Measurements from ENCODE around the gene EPHA7. TPM values are rescaled to one million over a fixed set of nuclear protein-coding genes. Genes with fewer than 3 reads are reported as not detected.

Gene EPHA7
- total RNA-seq, 1 experiment from 2014 or later: not detected

- no peak overlapping the region for H3K27ac Mint-ChIP-seq (ENCODE audit: unreplicated experiment)
- ChIA-PET CTCF (no interaction called here), POLR2A (no interaction called here)
- H3K4me3 Mint-ChIP-seq (ENCODE audit: unreplicated experiment): no peak overlapping the region
- H3K4me1 Mint-ChIP-seq (ENCODE audit: low read depth, unreplicated experiment): peaks cover 4% of the 10 kb centered on the region
- Histone ChIP-seq H3K27me3 (replicated peaks; ENCODE audit: control insufficient read depth, insufficient read depth, low read length) (no peaks in the 10 kb centered on the region; the same call in 1 of the 2 replicates), H3K9me3 (no peaks in the 10 kb centered on the region), H3K36me3 (ENCODE audit: control insufficient read depth, insufficient read depth, low read length) (no peaks in the 10 kb centered on the region), H3K4me1 (no peaks in the 10 kb centered on the region; the same call in 1 of the 2 replicates), H3K4me3 (ENCODE audit: low read depth, low read length) (no peak overlapping the region)
- BruUV-seq (replicated peaks): no TSS peak
- H3K27me3 Mint-ChIP-seq (ENCODE audit: insufficient read depth, unreplicated experiment): peaks cover 6% of the 10 kb centered on the region
- intact Hi-C loops (cut with micrococcal nuclease; ENCODE audit: unreplicated experiment): no loop called here
- TF ChIP-seq CTCF (IDR thresholded peaks at IDR 0.05; ENCODE audit: insufficient read depth in 1 of 2, low read depth in 1 of 2, low read length in 1 of 2, severe bottlenecking in 1 of 2, unreplicated experiment in 1 of 2): no peak
- H3K36me3 Mint-ChIP-seq (ENCODE audit: insufficient read depth, unreplicated experiment): no peaks in the 10 kb centered on the region
- H3K9me3 Mint-ChIP-seq (ENCODE audit: unreplicated experiment): no peaks in the 10 kb centered on the region
- DNase-seq: no peak
Observed at GRCh38 chr6:93412452-93412851, 6.9 kb downstream of the EPHA7 start.

GRCh38 chr6:93407186-93407585 lies 12.2 kb downstream of the EPHA7 start:
- DNase-seq: no peak
- no peaks in the 10 kb centered on the region for H3K9me3 ChIP-seq
- intact Hi-C loops (cut with micrococcal nuclease; ENCODE audit: unreplicated experiment): no loop called here
- Mint-ChIP-seq H3K27ac (ENCODE audit: unreplicated experiment) (no peak overlapping the region), H3K27me3 (ENCODE audit: insufficient read depth, unreplicated experiment) (no peaks in the 10 kb centered on the region), H3K36me3 (ENCODE audit: insufficient read depth, unreplicated experiment) (no peaks in the 10 kb centered on the region), H3K9me3 (ENCODE audit: unreplicated experiment) (no peaks in the 10 kb centered on the region), H3K4me3 (ENCODE audit: unreplicated experiment) (no peak overlapping the region), H3K4me1 (ENCODE audit: low read depth, unreplicated experiment) (no peaks in the 10 kb centered on the region)
- TF ChIP-seq CTCF (IDR thresholded peaks at IDR 0.05; ENCODE audit: insufficient read depth in 1 of 2, low read depth in 1 of 2, low read length in 1 of 2, severe bottlenecking in 1 of 2, unreplicated experiment in 1 of 2): no peak
- CTCF ChIA-PET: no interaction called here
- BruUV-seq (replicated peaks): no TSS peak
- H3K27me3 ChIP-seq (replicated peaks; ENCODE audit: control insufficient read depth, insufficient read depth, low read length): no peaks in the 10 kb centered on the region
- no peaks in the 10 kb centered on the region for H3K4me1 ChIP-seq
- POLR2A ChIA-PET: no interaction called here
- no peaks in the 10 kb centered on the region for H3K36me3 ChIP-seq (ENCODE audit: control insufficient read depth, insufficient read depth, low read length)
- H3K4me3 ChIP-seq (ENCODE audit: low read depth, low read length): no peak overlapping the region

GRCh38 chr6:93403390-93403789 lies 16.0 kb downstream of the EPHA7 start:
- no peaks in the 10 kb centered on the region for H3K36me3 ChIP-seq (ENCODE audit: control insufficient read depth, insufficient read depth, low read length)
- H3K4me3 ChIP-seq (ENCODE audit: low read depth, low read length): no peak overlapping the region
- H3K9me3 Mint-ChIP-seq (ENCODE audit: unreplicated experiment): no peaks in the 10 kb centered on the region
- H3K4me3 Mint-ChIP-seq (ENCODE audit: unreplicated experiment): no peak overlapping the region
- H3K4me1 Mint-ChIP-seq (ENCODE audit: low read depth, unreplicated experiment): no peaks in the 10 kb centered on the region
- no TSS peak for BruUV-seq (replicated peaks)
- no peaks in the 10 kb centered on the region for H3K9me3 ChIP-seq
- no peak for TF ChIP-seq CTCF (IDR thresholded peaks at IDR 0.05; ENCODE audit: insufficient read depth in 1 of 2, low read depth in 1 of 2, low read length in 1 of 2, severe bottlenecking in 1 of 2, unreplicated experiment in 1 of 2)
- H3K4me1 ChIP-seq: no peaks in the 10 kb centered on the region
- no peak overlapping the region for H3K27ac Mint-ChIP-seq (ENCODE audit: unreplicated experiment)
- no peaks in the 10 kb centered on the region for H3K27me3 ChIP-seq (replicated peaks; ENCODE audit: control insufficient read depth, insufficient read depth, low read length)
- DNase-seq: no peak
- ChIA-PET CTCF (no interaction called here), POLR2A (no interaction called here)
- no peaks in the 10 kb centered on the region for H3K36me3 Mint-ChIP-seq (ENCODE audit: insufficient read depth, unreplicated experiment)
- intact Hi-C loops (cut with micrococcal nuclease; ENCODE audit: unreplicated experiment): no loop called here
- H3K27me3 Mint-ChIP-seq (ENCODE audit: insufficient read depth, unreplicated experiment): no peaks in the 10 kb centered on the region

Data from Caco-2 (cell line).